ENCODE results near the gene ZDHHC16. TPM values are rescaled to one million over a fixed set of nuclear protein-coding genes. Genes with fewer than 3 reads are reported as not detected.
"Not testable (repeated sequence)": the region's sequence is repeated elsewhere in the genome, so short reads cannot be mapped to it uniquely, and the experiment has no call there.

The ZDHHC16 gene
- total and polyA plus RNA-seq, 4 donors: 18.0 to 27.2 (median 22.9) TPM

- DNase-seq (ENCODE audit: low spot score): no peak
- H3K4me3 ChIP-seq (ENCODE audit: low read depth in 1 of 3, low read length in 3 of 3): no peak overlapping the region
- H3K4me1 ChIP-seq (ENCODE audit: control insufficient read depth in 4 of 4, insufficient read depth in 4 of 4, low read length in 3 of 4): peaks cover 0 to 7% (median 4%) of the 10 kb centered on the region in 4 donors
- WGBS: 84% methylated on average over 3 of the region's 3 CpGs
- peak overlapping the region; percentile 20 to 28 for H3K27ac ChIP-seq (ENCODE audit: low read depth in 1 of 2, low read length in 2 of 2)
- H3K9me3 ChIP-seq (ENCODE audit: control insufficient read depth in 4 of 4, low read length in 3 of 4): no peaks in the 10 kb centered on the region
- no peak for TF ChIP-seq HNF4G (IDR thresholded peaks at IDR 0.05)
- TF ChIP-seq YY1 (IDR thresholded peaks at IDR 0.05): no peak
- TF ChIP-seq REST (IDR thresholded peaks at IDR 0.05): no peak
- no peak overlapping the region for H3K9ac ChIP-seq (ENCODE audit: low read depth in 1 of 2, low read length in 2 of 2)
- H3K36me3 ChIP-seq (ENCODE audit: control insufficient read depth in 4 of 4, insufficient read depth in 3 of 4, low read depth in 1 of 4, low read length in 3 of 4): no peaks in the 10 kb centered on the region
- no peaks in the 10 kb centered on the region for H3K27me3 ChIP-seq (ENCODE audit: control insufficient read depth in 4 of 4, insufficient read depth in 4 of 4, low read length in 3 of 4)
Measured at GRCh38 chr10:97406064-97406463, 39.9 kb upstream of the ZDHHC16 start.

GRCh38 chr10:97406483-97406882, 39.5 kb upstream of the ZDHHC16 start:
- H3K27ac ChIP-seq (ENCODE audit: low read depth in 1 of 2, low read length in 2 of 2); H3K9me3 ChIP-seq (ENCODE audit: control insufficient read depth in 4 of 4, low read length in 3 of 4); H3K4me3 ChIP-seq (ENCODE audit: low read depth in 1 of 3, low read length in 3 of 3); DNase-seq (ENCODE audit: low spot score); H3K27me3 ChIP-seq (ENCODE audit: control insufficient read depth in 4 of 4, insufficient read depth in 4 of 4, low read length in 3 of 4); H3K4me1 ChIP-seq (ENCODE audit: control insufficient read depth in 4 of 4, insufficient read depth in 4 of 4, low read length in 3 of 4); H3K36me3 ChIP-seq (ENCODE audit: control insufficient read depth in 4 of 4, insufficient read depth in 3 of 4, low read depth in 1 of 4, low read length in 3 of 4); H3K9ac ChIP-seq (ENCODE audit: low read depth in 1 of 2, low read length in 2 of 2): not testable (repeated sequence)
- 90% methylated on average over 7 of the region's 7 CpGs for WGBS

DNA sequence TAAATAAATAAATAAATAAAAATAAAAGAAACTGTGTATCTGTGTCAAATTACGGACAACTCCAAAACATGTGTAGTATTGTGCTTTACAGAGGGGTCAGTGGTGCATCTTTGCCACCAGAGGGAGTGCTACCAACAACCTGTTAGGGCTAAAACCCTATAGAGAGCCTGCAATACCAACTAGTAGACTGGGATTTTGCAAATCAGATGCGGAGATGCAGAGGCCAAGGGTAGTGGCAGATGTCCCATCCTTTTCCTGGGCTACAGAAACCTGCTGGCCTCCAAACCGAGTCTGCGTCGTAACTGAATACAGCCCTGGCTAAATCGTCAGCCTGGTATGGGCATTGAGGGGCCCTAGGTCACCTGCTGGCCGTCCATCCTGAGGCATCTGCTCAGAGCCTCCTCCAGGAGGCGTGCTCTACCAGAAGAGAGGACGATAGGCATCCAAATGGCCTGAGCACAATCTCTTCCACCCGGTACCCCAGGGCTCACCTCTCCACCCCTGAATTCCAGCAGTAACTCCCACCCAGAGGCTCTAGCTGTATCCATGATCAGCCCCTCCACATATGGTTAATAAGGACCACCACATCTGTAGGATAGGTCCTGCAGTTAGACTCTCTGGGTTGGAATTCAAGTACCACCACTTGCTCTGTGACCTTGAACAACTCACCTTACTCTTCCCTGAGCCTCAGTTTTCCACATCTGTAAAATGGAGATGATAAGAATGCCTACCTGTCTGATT, 38.6 kb upstream of the ZDHHC16 start:
- no peaks in the 10 kb centered on the region for H3K9me3 ChIP-seq (ENCODE audit: control insufficient read depth in 4 of 4, low read length in 3 of 4)
- WGBS: 3% methylated on average over 10 of the region's 10 CpGs
- peak; percentile 54 for DNase-seq (ENCODE audit: low spot score)
- no peak overlapping the region for H3K9ac ChIP-seq (ENCODE audit: low read depth in 1 of 2, low read length in 2 of 2)
- H3K4me1 ChIP-seq (ENCODE audit: control insufficient read depth in 4 of 4, insufficient read depth in 4 of 4, low read length in 3 of 4): peaks cover 0 to 7% (median 3%) of the 10 kb centered on the region in 4 donors
- no peaks in the 10 kb centered on the region for H3K36me3 ChIP-seq (ENCODE audit: control insufficient read depth in 4 of 4, insufficient read depth in 3 of 4, low read depth in 1 of 4, low read length in 3 of 4)
- peak overlapping the region in 1 of 2 donors; percentile 21 for H3K27ac ChIP-seq (ENCODE audit: low read depth in 1 of 2, low read length in 2 of 2)
- H3K4me3 ChIP-seq (ENCODE audit: low read depth in 1 of 3, low read length in 3 of 3): no peak overlapping the region
- TF ChIP-seq MAX (IDR thresholded peaks at IDR 0.05): no peak
- peak in 1 of 2 donors; percentile 10 for TF ChIP-seq RXRA (IDR thresholded peaks at IDR 0.05)
- TF ChIP-seq CTCF (IDR thresholded peaks at IDR 0.05; ENCODE audit: low read depth, low read length, missing input control): peak; percentile 76
- TF ChIP-seq RAD21 (IDR thresholded peaks at IDR 0.05): peak; percentile 78 to 81
- H3K27me3 ChIP-seq (ENCODE audit: control insufficient read depth in 4 of 4, insufficient read depth in 4 of 4, low read length in 3 of 4): no peaks in the 10 kb centered on the region

Measured in liver (tissue), 9 donors.